Measurements from ENCODE around the gene NTNG1. TPM values are rescaled to one million over a fixed set of nuclear protein-coding genes. Genes with fewer than 3 reads are reported as not detected.
A peak's percentile ranks its signal among the peaks of the same experiment; 100 is the strongest.
"Not testable (repeated sequence)": the region's sequence is repeated elsewhere in the genome, so short reads cannot be mapped to it uniquely, and the experiment has no call there.

NTNG1 gene
- total RNA-seq (2014; rRNA removed; shearing (Covaris generic)) (2.3 and 5.7 TPM in 2 replicates), total RNA-seq (2022) (5.9 and 6.2 TPM in 2 replicates), Bru-seq, nascent RNA (percentile 53 among the genes with signal in this experiment), BruChase-seq, experiment 1, labeled RNA remaining after a 6-hour chase (percentile 39 among the genes with signal in this experiment), BruChase-seq, experiment 2, labeled RNA remaining after a 2-hour chase (percentile 52 among the genes with signal in this experiment)
- long read RNA-seq, partial matches to known transcripts, result 2 of 15 reads
- long read RNA-seq, other reads (novel, unspliced or antisense), result 11 of 15 reads

DNA sequence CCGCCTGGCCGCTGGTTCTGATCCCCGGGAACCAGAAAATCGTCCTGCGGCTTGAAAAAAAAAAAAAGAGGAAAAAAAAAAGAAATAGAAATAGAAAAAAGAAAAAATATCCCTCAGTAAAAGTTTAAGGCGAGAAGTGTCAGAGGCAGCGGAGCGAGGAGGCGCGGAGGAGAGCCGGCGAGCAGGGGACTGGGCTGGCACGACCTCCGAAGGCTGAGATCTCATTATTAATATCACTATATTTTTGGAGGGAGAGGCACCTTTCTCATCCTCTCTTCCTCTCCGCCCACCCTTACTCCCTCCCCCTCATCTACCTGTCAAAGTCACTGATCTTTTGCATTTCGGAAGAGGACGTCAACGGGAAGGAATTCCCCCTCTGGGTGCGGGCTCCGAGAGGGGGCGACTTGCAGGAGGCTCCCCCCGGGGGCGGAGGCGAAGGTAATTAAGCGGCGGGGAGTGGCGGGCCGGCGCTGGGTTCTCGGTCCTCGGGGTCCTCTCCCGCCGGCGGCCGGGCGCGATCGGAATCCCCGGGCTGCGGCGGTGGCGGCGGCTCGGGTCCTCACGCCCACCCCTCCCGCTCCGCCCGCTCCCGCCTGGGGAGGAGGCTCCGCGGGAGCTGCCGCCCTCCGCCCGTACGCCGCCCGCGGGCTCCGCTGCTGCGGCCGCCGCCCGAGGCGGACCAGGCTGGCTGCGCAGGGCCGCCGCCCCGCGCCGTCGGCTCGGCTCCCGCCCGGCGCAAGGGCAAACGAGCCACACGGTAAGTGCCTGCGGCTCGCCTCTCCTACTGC, at the start of gene NTNG1:
Gene NTNG1 (plus strand): TSS at position 337 of the 788 bp plus-strand sequence.
- intact Hi-C loops (cut with micrococcal nuclease; ENCODE audit: unreplicated experiment), result loop anchor here (2.0 to 10.0 kb wide), 7 partner anchors 64 to 1119 kb away; partner anchors contain the start of gene PRMT6
- Histone ChIP-seq H4K20me1 (ENCODE audit: insufficient read depth, low read length) (no peaks in the 10 kb centered on the region), H3K4me2 (ENCODE audit: low read length) (peak within 1 kb of the TSS; percentile 99), H3K27ac (ENCODE audit: low read depth, low read length, poor library complexity, severe bottlenecking) (peak within 1 kb of the TSS; percentile 4), H3K9me3 (ENCODE audit: low read length) (no peaks in the 10 kb centered on the region), H3K4me1 (ENCODE audit: insufficient read depth, low read length, poor library complexity, severe bottlenecking) (peaks cover 16% of the 10 kb centered on the region), H3K36me3 (ENCODE audit: insufficient read depth, low read length) (no peaks in the 10 kb centered on the region), H3K9me2 (ENCODE audit: insufficient read depth, low read length) (no peaks in the 10 kb centered on the region), H3K4me3 (ENCODE audit: low read depth, low read length, poor library complexity, severe bottlenecking) (peak within 1 kb of the TSS; percentile 78), H3K79me2 (ENCODE audit: insufficient read depth, low read depth, low read length) (no peaks in the 10 kb centered on the region), H2AFZ (ENCODE audit: low read length) (peak within 1 kb of the TSS; percentile 88)
- peak; percentile 49 for DNase-seq (ENCODE audit: low spot score)
- TF ChIP-seq, protein P1, sequence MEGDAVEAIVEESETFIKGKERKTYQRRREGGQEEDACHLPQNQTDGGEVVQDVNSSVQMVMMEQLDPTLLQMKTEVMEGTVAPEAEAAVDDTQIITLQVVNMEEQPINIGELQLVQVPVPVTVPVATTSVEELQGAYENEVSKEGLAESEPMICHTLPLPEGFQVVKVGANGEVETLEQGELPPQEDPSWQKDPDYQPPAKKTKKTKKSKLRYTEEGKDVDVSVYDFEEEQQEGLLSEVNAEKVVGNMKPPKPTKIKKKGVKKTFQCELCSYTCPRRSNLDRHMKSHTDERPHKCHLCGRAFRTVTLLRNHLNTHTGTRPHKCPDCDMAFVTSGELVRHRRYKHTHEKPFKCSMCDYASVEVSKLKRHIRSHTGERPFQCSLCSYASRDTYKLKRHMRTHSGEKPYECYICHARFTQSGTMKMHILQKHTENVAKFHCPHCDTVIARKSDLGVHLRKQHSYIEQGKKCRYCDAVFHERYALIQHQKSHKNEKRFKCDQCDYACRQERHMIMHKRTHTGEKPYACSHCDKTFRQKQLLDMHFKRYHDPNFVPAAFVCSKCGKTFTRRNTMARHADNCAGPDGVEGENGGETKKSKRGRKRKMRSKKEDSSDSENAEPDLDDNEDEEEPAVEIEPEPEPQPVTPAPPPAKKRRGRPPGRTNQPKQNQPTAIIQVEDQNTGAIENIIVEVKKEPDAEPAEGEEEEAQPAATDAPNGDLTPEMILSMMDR (conservative IDR thresholded peaks at IDR 0.05; ENCODE audit: low read length), result peak; percentile 25; the same call in 1 of the 2 replicates
- no peak for TF ChIP-seq EZH2phosphoT487 (IDR thresholded peaks at IDR 0.05; ENCODE audit: borderline replicate concordance, low read depth, low read length)
- BruUV-seq (replicated peaks), result no TSS peak
- CTCF ChIA-PET (ENCODE audit: unreplicated experiment), result no interaction called here
- POLR2A ChIA-PET, result interaction anchor here (0.6 to 1.4 kb wide), 5 partner anchors 9 to 389 kb away, joined by 3 to 7 read pairs (median 3); no protein-coding TSS in a partner anchor

DNA sequence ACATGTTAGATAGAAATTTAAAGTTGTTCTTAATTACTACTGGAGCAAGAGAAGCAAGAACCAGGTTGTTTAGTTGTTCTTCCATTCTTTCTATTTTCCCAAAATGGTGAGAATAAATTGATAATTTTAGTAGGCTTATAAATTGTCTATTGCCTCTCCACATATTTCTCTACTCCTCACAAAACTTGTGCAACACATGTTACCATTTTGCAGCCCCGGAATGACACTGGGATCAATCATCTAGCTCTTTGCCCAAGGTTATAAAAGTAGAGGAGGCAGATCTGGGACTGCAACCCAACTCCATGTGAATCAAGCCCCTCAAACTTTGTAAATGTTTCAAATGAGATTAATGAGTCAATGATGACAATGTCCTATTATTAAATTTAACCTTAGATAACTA, 49.4 kb upstream of the NTNG1 start:
- Histone ChIP-seq H4K20me1 (ENCODE audit: insufficient read depth, low read length) (no peaks in the 10 kb centered on the region), H3K27ac (ENCODE audit: low read depth, low read length, poor library complexity, severe bottlenecking) (no peak overlapping the region), H2AFZ (ENCODE audit: low read length) (no peak overlapping the region), H3K4me2 (ENCODE audit: low read length) (no peak overlapping the region), H3K79me2 (ENCODE audit: insufficient read depth, low read depth, low read length) (no peaks in the 10 kb centered on the region), H3K9me3 (ENCODE audit: low read length) (no peaks in the 10 kb centered on the region), H3K9me2 (ENCODE audit: insufficient read depth, low read length) (no peaks in the 10 kb centered on the region), H3K36me3 (ENCODE audit: insufficient read depth, low read length) (no peaks in the 10 kb centered on the region), H3K4me3 (ENCODE audit: low read depth, low read length, poor library complexity, severe bottlenecking) (no peak overlapping the region), H3K4me1 (ENCODE audit: insufficient read depth, low read length, poor library complexity, severe bottlenecking) (no peaks in the 10 kb centered on the region)
- BruUV-seq (replicated peaks), result no TSS peak
- intact Hi-C loops (cut with micrococcal nuclease; ENCODE audit: unreplicated experiment), result no loop called here
- no peak for TF ChIP-seq EZH2phosphoT487 (IDR thresholded peaks at IDR 0.05; ENCODE audit: borderline replicate concordance, low read depth, low read length)
- TF ChIP-seq, protein P1 (conservative IDR thresholded peaks at IDR 0.05; ENCODE audit: low read length), result no peak
- no peak for DNase-seq (ENCODE audit: low spot score)
- ChIA-PET POLR2A (interaction anchor here (0.6 kb wide), 1 partner anchor 144 kb away, joined by 3 read pairs; no protein-coding TSS in a partner anchor), CTCF (ENCODE audit: unreplicated experiment) (no interaction called here)

DNA sequence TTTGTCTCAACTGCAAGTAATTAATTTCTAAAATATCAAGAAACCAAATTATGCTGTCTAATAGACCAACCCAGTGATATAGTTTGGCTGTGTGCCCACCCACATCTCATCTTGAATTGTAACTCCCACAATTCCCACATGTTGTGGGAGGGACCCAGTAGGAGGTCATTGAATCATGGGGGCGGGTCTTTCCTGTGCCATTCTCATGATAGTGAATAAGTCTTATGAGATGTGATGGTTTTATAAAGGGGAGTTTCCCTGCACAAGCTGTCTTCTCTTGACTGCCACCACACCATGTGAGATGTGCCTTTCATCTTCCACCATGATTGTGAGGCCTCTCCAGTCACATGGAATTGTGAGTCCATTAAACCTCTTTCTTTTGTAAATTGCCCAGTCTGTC, 47.4 kb upstream of the NTNG1 start:
- DNase-seq (ENCODE audit: low spot score); H3K79me2 ChIP-seq (ENCODE audit: insufficient read depth, low read depth, low read length); H3K9me2 ChIP-seq (ENCODE audit: insufficient read depth, low read length); H4K20me1 ChIP-seq (ENCODE audit: insufficient read depth, low read length); POLR2A ChIA-PET; H3K36me3 ChIP-seq (ENCODE audit: insufficient read depth, low read length); H3K27ac ChIP-seq (ENCODE audit: low read depth, low read length, poor library complexity, severe bottlenecking); BruUV-seq (replicated peaks); H3K4me1 ChIP-seq (ENCODE audit: insufficient read depth, low read length, poor library complexity, severe bottlenecking); H2AFZ ChIP-seq (ENCODE audit: low read length); H3K4me3 ChIP-seq (ENCODE audit: low read depth, low read length, poor library complexity, severe bottlenecking); intact Hi-C loops (cut with micrococcal nuclease; ENCODE audit: unreplicated experiment); H3K9me3 ChIP-seq (ENCODE audit: low read length); H3K4me2 ChIP-seq (ENCODE audit: low read length); CTCF ChIA-PET (ENCODE audit: unreplicated experiment): not testable (repeated sequence)
